COLO829 (cell line): ENCODE results near the gene PABPC1L2B.
"Not testable (repeated sequence)": the region's sequence is repeated elsewhere in the genome, so short reads cannot be mapped to it uniquely, and the experiment has no call there.

ENCODE experiments used
- DNase-seq: peaks from one replicate; pipeline ENCODE4 v3.0.0; 2012; ENCODE audit warnings: low spot score

The PABPC1L2B gene

DNA sequence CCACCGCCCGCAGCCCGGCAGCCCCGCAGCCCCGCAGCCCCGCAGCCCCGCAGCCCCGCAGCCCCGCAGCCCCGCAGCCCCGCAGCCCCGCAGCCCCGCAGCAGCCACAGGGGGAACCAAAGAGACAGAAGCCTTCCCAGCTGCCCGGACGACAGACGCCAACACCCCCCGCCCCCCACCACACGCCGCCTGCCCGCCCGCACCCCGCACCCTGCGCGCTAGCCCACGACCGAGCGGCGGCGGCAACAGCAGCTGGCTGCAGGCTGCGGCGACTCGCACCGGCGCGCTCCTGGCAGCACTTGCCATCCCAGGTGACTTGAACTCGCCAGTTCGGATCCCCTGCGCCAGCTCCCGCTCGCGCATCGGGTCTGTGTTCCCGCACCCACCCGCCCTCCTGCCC is at the start of gene PABPC1L2B:
Gene PABPC1L2B, plus strand, starts transcription at position 207 of the 400 bp plus-strand sequence. CDS start 704 bp downstream, outside the sequence.
- not testable (repeated sequence) for DNase-seq

DNA sequence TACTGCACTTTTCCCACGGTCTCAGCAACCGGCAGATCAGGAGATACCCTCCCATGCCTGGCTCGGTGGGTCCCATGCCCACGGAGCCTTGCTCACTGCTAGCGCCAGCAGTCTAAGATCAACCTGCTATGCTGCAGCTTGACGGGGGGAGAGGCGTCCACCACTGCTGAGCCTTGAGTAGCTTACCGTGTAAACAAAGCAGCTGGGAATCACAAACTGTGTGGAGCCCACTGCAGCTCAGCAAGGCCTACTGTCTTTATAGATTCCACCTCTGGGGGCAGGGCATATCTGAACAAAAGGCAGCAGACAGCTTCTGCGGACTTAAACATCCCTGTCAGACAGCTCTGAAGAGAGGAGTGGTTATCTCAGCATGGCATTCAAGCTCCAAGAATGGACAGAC is 42.8 kb upstream of the PABPC1L2B start:
- DNase-seq: not testable (repeated sequence)

GRCh38 chrX:72971859-72972258 is 30.9 kb upstream of the PABPC1L2B start:
- not testable (repeated sequence) for DNase-seq

GRCh38 chrX:72974885-72975284 is 27.9 kb upstream of the PABPC1L2B start:
- DNase-seq: not testable (repeated sequence)

DNA sequence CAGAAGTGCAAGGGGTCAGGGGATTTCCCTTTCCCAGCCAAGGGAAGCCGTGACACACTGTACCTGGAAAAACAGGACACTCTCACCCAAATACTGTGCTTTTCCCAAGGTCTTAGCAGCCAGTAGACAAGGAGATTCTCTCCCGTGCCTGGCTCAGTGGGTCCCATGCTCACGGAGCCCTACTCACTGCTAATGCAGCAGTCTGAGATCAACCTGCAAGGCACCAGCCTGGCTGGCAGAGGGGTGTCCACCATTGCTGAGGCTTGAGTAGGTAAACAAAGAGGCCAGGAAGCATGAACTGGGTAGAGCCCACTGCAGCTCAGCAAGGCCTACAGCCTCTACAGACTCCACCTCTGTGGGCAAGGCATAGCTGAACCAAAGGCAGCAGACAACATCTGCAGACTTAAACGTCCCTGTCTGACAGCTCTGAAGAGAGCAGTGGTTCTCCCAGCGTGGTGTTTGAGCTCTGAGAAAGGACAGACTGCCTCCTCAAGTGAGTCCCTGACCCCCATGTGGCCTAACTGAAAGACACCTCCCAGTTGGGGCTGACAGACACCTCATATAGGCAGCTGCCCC is 21.8 kb upstream of the PABPC1L2B start:
- DNase-seq: not testable (repeated sequence)

- DNase-seq: not testable (repeated sequence)
These were observed 1.3 kb downstream of the PABPC1L2B start for GRCh38 chrX:73004032-73004431.

DNA sequence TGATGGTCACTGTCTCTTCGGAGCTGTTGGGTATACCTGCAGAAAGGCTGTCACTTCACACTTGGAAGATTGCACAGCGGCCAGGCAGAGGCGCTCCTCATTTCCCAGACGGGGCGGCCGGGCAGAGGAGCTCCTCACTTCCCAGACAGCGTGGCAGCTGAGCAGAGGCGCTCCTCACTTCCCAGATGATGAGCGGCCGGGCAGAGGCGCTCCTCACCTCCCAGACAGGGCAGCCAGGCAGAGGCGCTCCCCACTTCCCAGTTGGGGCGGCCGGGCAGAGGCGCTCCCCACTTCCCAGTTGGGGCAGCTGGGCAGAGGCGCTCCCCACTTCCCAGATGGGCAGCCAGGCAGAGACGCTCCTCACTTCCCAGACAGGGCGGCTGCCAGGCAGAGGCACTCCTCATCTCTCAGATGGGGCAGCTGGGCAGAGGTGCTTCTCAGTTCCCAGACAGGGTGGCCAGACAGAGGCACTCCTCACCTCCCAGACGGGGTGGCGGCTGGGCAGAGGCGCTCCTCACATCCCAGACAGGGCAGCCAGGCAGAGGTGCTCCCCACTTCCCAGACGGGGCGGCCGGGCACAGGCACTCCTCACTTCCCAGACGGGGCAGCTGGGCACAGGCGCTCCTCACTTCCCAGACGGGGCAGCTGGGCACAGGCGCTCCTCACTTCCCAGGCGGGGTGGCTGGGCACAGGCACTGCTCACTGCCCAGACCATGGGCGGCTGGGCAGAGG is 18.8 kb downstream of the PABPC1L2B start:
- no peak for DNase-seq

- DNase-seq: not testable (repeated sequence)
These were observed 19.3 kb downstream of the PABPC1L2B start for GRCh38 chrX:73022093-73022445.

GRCh38 chrX:73028876-73029275 is 26.1 kb downstream of the PABPC1L2B start:
- DNase-seq: no peak
